ENCODE measurements around the gene TMPRSS4. TPM values are rescaled to one million over a fixed set of nuclear protein-coding genes. Genes with fewer than 3 reads are reported as not detected.
A peak's percentile ranks its signal among the peaks of the same experiment; 100 is the strongest.

Gene TMPRSS4
- polyA plus RNA-seq, 1 of the 3 experiments (the other 2 are of a cell fraction): not detected

DNA sequence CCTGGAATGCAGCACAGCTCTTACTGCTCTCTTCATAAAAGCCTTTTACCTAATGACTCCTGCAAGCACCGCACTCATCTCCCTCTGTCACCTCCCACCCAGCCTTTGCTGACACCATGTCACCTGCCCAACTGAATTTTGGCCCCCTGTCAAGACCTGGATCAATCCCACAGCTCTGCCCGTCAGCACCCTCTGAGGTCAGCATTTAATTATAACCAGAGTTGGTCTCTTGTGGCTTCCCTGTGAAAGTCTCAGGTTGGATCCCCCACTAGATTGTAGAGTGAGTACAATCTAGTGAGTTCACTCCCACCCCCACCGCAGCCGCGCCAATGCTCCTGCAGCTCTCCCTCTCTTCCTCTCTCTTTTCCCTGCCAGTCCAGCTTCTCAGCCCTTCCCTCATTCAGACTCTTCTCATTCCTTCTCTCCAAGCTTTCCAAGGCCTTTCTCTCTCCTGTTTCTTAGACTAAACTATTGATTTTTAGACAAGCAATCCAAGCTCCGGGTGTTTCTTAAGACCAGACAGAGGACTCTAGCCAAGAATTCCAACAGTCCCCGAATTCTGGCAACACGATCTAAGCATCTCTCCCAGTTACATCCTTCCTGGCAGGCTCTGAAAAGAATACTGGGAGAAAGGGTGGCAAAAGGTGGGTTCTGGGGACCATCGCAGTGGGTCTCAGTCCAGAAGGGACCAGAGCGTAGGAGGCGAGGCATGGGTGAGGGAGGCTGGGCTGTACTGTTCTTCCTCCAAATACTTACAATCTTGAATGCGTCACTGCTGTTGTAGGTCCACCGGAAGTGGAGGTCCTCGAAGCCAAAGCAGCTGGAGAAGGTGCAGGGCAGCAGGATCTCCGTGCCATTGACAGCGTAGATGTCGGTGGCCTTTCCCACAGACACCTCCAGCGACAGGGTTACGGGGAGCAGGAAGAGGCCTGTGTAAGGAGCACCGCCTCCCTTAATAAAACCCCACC, 67.7 kb downstream of the TMPRSS4 start:
- POLR2A ChIA-PET: no interaction called here
- DNase-seq: no peak
- peak overlapping the region; percentile 98; the same call in 1 of the 2 replicates for H3K4me2 ChIP-seq

More for the DNA sequence above, 67.7 kb downstream of the TMPRSS4 start:
- Histone ChIP-seq H3K9ac (no peak overlapping the region), H3K9me2 (no peaks in the 10 kb centered on the region), H3K4me3 (ENCODE audit: low read depth in 2 of 2, low read length in 1 of 2) (no peak overlapping the region), H3F3A (replicated peaks; ENCODE audit: insufficient read depth) (peaks cover 3% of the 10 kb centered on the region), H3K4me1 (ENCODE audit: control insufficient read depth in 1 of 2, insufficient read depth in 2 of 2, low read depth in 1 of 2, low read length in 1 of 2) (peaks cover 0 to 4% of the 10 kb centered on the region in 2 experiments; a peak in 1 of 4 replicates), H3K9me3 (no peaks in the 10 kb centered on the region), H2AFZ (ENCODE audit: low read depth) (no peak overlapping the region), H4K20me1 (ENCODE audit: insufficient read depth) (no peaks in the 10 kb centered on the region), H3K27me3 (ENCODE audit: insufficient read depth) (peaks cover 15% of the 10 kb centered on the region; the same call in 1 of the 2 replicates), H3K36me3 (replicated peaks in 1 of 2; ENCODE audit: control insufficient read depth in 1 of 2, insufficient read depth in 2 of 2, low read length in 1 of 2) (no peaks in the 10 kb centered on the region), H3K27ac (ENCODE audit: low read depth in 2 of 2, low read length in 1 of 2) (no peak overlapping the region), H3K79me2 (ENCODE audit: insufficient read depth) (no peaks in the 10 kb centered on the region)
- CTCF ChIA-PET: interaction anchor here (0.6 to 15.5 kb wide), 25 partner anchors 8 to 1196 kb away, joined by 3 to 246 read pairs (median 5); partner anchors contain the start of genes SCN2B and SCN4B
- TF ChIP-seq TCF12 (IDR thresholded peaks at IDR 0.05) (no peak), FOXJ3 (CRISPR knock-in tag; IDR thresholded peaks at IDR 0.05) (no peak), RAD21 (IDR thresholded peaks at IDR 0.05; ENCODE audit: low read length) (no peak), NRF1 (IDR thresholded peaks at IDR 0.05; ENCODE audit: low read depth, low read length) (no peak), SIN3A (IDR thresholded peaks at IDR 0.05; ENCODE audit: borderline replicate concordance, low read depth, low read length) (no peak), SMC3 (IDR thresholded peaks at IDR 0.05; ENCODE audit: low read depth, low read length) (no peak), EZH2phosphoT487 (IDR thresholded peaks at IDR 0.05; ENCODE audit: borderline replicate concordance, low read depth) (no peak), GATA2 (CRISPR knock-in tag; IDR thresholded peaks at IDR 0.05) (no peak), TEAD4 (IDR thresholded peaks at IDR 0.05; ENCODE audit: borderline replicate concordance, insufficient read depth) (no peak), TAF1 (IDR thresholded peaks at IDR 0.05; ENCODE audit: borderline replicate concordance, low read depth, low read length) (no peak), RFX5 (IDR thresholded peaks at IDR 0.05; ENCODE audit: low read length) (no peak), EP300 (IDR thresholded peaks at IDR 0.05; ENCODE audit: borderline replicate concordance in 1 of 2, low read depth in 1 of 2, low read length in 1 of 2) (no peak)
- TF ChIP-seq, protein P1, sequence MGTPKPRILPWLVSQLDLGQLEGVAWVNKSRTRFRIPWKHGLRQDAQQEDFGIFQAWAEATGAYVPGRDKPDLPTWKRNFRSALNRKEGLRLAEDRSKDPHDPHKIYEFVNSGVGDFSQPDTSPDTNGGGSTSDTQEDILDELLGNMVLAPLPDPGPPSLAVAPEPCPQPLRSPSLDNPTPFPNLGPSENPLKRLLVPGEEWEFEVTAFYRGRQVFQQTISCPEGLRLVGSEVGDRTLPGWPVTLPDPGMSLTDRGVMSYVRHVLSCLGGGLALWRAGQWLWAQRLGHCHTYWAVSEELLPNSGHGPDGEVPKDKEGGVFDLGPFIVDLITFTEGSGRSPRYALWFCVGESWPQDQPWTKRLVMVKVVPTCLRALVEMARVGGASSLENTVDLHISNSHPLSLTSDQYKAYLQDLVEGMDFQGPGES (IDR thresholded peaks at IDR 0.05; ENCODE audit: low read depth, low read length): no peak
- TF ChIP-seq, protein P2, sequence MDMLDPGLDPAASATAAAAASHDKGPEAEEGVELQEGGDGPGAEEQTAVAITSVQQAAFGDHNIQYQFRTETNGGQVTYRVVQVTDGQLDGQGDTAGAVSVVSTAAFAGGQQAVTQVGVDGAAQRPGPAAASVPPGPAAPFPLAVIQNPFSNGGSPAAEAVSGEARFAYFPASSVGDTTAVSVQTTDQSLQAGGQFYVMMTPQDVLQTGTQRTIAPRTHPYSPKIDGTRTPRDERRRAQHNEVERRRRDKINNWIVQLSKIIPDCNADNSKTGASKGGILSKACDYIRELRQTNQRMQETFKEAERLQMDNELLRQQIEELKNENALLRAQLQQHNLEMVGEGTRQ (IDR thresholded peaks at IDR 0.05; ENCODE audit: borderline replicate concordance, low read depth, low read length): no peak
- TF ChIP-seq, protein P3, sequence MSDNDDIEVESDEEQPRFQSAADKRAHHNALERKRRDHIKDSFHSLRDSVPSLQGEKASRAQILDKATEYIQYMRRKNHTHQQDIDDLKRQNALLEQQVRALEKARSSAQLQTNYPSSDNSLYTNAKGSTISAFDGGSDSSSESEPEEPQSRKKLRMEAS (IDR thresholded peaks at IDR 0.05; ENCODE audit: low read depth): no peak
- TF ChIP-seq, protein P4, sequence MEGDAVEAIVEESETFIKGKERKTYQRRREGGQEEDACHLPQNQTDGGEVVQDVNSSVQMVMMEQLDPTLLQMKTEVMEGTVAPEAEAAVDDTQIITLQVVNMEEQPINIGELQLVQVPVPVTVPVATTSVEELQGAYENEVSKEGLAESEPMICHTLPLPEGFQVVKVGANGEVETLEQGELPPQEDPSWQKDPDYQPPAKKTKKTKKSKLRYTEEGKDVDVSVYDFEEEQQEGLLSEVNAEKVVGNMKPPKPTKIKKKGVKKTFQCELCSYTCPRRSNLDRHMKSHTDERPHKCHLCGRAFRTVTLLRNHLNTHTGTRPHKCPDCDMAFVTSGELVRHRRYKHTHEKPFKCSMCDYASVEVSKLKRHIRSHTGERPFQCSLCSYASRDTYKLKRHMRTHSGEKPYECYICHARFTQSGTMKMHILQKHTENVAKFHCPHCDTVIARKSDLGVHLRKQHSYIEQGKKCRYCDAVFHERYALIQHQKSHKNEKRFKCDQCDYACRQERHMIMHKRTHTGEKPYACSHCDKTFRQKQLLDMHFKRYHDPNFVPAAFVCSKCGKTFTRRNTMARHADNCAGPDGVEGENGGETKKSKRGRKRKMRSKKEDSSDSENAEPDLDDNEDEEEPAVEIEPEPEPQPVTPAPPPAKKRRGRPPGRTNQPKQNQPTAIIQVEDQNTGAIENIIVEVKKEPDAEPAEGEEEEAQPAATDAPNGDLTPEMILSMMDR (IDR thresholded peaks at IDR 0.05): no peak
- TF ChIP-seq, protein P5, sequence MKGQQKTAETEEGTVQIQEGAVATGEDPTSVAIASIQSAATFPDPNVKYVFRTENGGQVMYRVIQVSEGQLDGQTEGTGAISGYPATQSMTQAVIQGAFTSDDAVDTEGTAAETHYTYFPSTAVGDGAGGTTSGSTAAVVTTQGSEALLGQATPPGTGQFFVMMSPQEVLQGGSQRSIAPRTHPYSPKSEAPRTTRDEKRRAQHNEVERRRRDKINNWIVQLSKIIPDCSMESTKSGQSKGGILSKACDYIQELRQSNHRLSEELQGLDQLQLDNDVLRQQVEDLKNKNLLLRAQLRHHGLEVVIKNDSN (IDR thresholded peaks at IDR 0.05; ENCODE audit: borderline replicate concordance, low read depth): no peak
- 29% methylated on average over 12 of the region's 20 CpGs for WGBS (ENCODE audit: low lambda C conversion rate)

Data from SK-N-SH (cell line).